NCI-H345 treated with DMSO at 0.1 percent for 48 hours (cell line): ENCODE results near the gene AK9.
A peak's percentile ranks its signal among the peaks of the same experiment; 100 is the strongest.
"Not testable (repeated sequence)": the region's sequence is repeated elsewhere in the genome, so short reads cannot be mapped to it uniquely, and the experiment has no call there.

Experiments used
- DNase-seq: peaks from one replicate; lab custom pipeline; 2025; ENCODE audit not compliant: unreplicated experiment; lab: John Stamatoyannopoulos, UW

Gene AK9

DNA sequence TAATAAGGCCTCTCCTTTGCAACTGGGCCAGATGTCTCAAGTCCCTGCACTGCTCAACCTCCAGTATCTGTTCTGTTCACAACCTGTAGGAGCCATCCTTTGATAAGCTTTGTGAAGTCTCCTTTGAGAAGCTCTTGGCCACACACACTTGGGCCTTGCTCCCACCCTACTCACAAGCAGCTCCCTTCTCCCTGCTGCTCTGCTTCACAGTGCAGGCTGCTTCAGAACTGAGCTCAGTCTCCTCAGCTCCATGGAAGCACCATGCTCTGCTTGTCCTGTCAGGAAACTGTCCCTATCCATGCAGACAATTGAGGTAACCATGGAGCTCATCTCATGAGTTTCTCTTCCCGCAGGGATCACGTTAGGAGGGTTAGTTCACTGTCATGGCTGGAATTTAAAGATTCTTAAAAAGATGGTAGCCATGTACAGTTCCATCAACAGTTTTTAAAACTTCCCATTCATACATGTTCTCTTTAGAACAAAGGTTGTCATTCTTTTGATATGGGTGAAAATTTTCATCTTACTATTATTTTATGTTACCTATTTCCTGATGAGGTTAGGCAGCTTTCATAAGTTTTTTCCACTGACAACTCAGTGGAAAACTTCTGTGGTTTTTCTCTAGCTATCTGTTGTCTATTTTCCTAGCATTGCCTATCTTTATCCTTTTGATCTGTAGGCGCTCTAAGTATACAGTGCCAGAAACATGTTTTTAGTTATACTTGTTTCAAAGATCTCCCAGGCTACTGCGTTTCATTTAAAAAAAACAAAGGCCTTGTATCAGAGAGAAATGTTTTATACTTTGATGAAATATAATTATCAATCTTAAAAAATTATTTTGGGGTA, 62.6 kb downstream of the AK9 start:
- DNase-seq, result no peak

DNA sequence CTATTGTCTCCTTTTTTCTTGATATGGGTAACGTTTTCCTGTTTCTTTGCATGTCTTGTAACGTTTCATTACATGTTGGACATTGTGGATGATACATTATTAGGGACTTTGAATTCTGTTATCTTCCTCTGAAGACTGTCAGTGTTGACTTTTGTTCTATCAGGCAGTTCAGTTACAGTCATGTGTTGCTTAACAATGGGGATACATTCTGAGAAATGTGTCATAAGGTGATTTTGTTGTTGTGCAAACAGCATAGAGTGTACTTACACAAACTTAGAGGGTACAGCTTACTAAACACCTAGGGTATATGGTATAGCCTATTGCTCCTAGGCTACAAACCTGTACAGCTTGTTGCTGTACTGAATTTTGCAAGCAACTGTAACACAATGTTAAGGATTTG, 64.7 kb downstream of the AK9 start:
- DNase-seq, result no peak

DNA sequence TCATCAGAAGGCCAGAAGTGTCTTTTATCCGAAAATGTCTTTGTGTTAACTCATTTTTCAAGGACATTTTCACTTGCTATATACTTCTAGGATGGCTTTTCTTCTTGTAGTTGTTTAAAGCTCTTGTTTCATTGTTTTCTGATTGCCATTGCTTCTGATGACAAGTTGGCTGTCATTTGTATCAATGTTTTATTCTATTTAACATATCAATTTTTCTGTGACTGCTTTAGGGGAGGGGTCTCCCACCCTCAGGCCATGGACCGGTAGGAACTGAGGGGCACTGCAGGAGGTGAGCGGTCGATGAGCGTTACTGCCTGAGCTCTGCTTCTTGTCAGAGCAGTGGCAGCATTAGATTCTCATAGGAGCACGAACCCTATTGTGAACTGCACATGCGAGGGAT, 65.8 kb downstream of the AK9 start:
- DNase-seq, result no peak

DNA sequence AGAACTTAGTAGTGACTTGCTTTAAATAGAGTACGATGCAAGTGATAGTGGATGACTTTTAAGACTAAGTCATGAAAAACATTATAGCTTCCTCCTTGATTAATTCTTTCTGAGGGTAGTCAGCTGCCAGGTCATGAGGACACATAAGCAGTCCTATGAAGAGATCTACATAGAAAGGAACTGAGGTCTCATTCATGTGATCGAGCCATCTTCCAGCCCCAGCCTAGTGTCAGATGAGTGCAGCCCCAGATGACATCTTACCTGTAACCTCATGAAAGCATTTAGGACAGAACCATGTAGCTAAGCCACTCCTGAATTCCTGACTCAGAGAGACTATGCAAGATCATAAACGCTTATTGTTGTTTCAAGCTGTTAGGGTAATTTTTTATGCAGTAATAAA, 67.7 kb downstream of the AK9 start:
- DNase-seq, result no peak

DNA sequence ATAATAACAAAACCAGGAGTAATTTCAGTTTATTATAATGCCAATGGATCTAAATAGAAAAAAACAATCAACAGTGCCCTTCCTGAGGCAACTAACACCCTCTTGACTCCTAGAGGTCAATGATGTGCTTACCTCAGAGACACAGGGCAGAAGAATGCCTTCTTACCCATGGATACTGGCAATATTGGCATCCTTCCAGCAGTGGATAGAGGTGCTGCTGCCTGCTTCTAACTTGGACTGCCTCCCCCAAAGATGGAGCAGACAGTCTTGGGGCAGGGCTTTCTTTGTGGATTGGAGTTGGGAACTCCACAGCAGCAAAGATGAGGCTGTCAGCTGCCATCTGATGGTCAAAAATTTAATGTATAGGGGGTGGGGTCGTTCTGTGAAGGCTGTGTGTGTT, 78.7 kb downstream of the AK9 start:
- DNase-seq, result no peak

DNA sequence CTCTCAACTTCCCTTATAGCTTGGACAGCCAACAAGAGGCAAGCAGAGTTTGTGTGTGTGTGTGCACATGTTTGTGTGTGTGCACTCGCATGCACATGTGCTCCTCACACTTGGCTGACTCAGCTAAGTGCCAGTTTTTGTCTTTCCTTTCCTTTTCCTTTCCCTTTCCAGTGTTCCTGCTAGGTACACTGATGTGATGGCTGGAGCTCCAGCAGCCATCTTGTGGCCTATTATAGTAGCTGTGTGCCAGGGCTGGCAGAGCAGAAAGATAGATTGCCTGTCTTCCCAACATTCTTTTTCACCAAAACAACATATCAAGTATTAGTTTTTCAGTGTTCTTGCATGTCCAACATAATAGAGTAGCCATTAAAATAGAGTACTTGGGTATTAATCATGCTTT, 79.5 kb downstream of the AK9 start:
- DNase-seq, result no peak

DNA sequence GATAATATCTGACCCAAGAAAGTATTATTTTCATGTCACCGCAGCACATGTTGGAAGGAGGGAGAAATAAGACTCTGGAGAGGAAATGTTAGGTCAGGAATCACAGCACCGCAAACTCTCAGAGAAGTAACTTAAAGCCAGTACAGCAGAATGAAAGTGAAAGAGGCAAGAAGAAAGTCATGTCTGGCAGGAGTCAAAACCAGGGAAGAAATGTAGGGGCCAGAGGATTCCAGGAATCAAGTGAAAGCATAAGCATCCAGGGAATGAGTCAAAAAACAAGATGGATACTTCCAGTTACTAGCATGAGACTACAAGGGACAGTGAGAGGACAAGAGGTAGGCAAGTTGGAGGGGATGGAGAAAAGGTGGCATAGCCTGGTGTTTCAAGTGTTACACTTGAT, 80.4 kb downstream of the AK9 start:
- DNase-seq, result no peak

DNA sequence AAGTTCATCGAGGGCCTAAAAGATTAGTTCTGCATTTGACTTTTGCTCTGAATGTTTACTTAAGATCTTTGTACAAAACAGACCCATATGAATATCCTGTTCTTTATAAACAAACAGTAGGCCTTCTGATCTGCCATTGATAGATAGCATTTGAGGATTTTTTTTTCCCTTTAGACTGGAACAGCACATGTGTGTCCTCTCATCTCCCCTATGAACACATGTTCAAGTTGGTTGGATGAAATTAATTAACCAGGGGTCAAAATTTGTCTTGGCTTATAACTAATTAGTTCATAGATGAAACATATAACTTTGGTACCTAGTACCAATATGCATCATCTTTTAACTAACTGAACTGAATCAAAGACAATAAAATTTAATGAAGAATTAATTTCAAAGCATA, 81.3 kb downstream of the AK9 start:
- no peak for DNase-seq

DNA sequence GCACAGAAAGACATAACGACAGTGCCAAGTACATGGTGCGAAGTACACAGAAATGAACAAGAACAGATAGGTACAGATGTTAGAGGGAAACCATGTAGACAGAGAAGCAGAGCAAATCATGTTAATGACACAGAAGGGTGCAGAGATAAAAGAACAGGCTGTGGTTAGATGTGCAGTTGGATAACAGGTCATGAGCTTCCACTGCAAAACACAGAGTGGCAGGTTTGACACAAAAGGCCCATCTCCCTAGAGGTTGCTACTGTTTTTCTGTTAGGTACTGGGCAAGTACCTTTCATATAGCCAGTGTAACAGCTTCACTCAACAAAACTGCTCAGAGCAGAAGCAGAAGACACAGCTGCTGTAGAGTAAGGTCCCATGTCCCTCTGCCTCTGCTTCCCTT, 84.6 kb downstream of the AK9 start:
- no peak for DNase-seq

DNA sequence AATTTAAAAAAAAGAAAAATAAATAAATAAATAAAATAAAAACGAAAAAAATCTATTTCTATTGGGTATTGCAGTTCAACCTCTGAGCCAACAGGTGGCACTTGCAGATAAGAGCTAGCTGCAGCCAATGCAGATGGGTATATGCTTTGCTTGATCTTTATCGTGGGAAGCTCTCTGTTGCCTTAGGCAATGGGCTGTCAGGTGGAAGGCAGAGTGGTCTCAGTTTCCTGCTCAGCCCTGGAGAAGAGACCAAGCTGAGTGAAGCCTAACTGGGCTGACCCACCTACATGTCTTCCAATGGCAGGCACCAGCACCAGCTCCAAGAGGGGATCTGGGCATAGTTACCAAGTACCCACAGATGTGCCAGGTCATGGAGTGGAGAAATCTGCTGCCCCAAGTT, 95.0 kb downstream of the AK9 start:
- DNase-seq, result no peak

DNA sequence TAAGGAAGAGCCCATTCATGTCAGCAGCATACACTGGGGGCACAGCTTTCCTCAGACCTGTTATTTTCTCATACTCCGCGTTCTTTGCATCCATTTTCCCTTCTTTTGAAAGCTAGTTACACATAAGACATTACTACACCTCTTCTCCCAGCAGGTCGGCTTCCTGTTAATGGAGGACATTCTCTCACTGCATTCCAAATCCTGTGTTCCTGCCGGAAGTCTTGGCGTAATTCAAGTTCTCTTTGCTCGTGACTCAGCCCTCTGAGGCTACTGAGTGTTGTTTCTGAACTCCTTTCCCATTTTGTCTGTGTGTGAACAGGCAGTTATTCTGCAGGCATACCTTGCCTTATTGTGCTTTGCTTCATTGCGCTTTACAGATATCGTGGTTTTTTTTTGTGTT, 110.5 kb downstream of the AK9 start:
- DNase-seq, result no peak

DNA sequence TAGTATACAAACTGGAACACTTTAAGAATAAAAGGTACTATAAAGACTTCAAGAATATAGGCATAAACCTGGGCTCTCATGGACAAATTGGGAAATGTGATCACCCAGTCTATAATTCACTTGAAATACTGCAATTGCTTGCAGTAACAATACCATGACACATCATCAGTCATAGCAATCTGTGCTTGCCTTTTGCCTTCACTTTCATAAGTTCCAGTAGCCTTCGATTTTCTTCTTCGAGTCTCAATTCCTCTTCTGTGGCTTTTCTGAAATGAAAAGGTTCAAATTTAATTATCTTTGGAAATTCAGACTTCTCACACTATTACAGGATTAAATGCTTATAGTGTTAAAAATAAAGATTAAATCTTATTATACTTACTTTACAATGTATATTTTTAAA, 111.6 kb downstream of the AK9 start:
- no peak for DNase-seq

DNA sequence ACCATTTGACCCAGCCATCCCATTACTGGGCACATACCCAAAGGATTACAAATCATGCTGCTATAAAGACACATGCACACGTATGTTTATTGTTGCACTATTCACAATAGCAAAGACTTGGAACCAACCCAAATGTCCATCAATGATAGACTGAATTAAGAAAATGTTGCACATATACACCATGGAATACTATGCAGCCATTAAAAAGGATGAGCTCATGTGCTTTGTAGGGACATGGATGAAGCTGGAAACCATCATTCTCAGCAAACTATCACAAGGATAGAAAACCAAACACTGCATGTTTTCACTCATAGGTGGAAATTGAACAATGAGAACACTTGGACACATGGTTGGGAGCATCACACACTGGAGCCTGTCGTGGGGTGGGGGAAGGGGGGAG, 121.1 kb downstream of the AK9 start:
- not testable (repeated sequence) for DNase-seq

DNA sequence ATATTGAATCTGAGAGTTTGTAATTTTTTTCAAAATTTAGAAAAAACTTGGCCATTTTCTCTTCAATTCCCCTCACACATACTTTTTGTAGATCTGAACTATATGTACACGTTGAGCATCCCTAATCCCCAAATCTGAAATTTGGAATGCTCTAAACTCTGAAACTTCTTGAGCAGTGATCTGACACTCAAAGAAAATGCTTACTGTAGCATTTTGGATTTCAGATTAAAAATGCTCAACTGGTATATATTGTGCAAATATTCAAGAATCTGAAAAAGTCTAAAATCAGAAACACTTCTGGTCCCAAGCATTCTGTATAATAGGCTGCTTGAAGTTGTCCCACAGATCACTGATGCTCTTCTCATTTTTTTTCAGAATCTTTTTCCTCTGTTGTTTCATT, 129.2 kb downstream of the AK9 start:
- no peak for DNase-seq

DNA sequence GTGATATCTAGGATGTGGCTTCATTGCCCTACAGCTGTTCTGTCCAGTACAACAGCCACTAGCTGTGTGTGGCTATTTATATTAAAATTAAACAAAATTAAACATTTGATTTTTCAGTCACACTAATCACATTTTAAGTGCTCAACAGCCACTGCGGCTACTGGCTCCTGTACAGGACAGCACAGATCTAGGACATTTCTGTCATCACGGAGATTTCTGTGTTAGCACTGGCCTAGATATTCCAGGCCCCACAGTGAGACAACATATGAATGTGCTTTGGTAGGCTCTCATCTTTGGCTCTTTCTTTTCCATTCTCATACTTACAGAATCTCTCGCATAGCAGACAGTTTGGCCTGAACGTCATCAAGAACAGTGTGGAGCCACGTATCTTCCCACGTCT, 159.6 kb downstream of the AK9 start:
- no peak for DNase-seq

DNA sequence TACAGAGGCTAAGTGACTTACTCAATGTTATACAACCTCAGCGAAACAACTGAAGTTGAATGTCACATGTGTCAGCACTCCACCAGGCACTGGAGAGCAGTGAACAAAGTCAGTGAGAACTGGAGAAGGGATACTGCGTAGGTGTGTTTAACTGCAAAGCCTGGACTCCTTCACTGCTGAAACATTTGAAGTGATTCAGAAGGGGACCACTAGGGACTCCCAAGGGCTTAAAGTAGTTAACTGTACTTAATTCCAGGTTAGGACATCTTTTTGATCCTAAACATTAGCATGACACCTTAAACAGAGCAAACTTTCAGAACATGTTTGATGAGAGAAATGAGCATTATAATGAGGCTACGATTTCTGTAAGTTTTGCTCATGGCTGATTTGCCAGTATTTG, 163.0 kb downstream of the AK9 start:
- DNase-seq, result no peak

DNA sequence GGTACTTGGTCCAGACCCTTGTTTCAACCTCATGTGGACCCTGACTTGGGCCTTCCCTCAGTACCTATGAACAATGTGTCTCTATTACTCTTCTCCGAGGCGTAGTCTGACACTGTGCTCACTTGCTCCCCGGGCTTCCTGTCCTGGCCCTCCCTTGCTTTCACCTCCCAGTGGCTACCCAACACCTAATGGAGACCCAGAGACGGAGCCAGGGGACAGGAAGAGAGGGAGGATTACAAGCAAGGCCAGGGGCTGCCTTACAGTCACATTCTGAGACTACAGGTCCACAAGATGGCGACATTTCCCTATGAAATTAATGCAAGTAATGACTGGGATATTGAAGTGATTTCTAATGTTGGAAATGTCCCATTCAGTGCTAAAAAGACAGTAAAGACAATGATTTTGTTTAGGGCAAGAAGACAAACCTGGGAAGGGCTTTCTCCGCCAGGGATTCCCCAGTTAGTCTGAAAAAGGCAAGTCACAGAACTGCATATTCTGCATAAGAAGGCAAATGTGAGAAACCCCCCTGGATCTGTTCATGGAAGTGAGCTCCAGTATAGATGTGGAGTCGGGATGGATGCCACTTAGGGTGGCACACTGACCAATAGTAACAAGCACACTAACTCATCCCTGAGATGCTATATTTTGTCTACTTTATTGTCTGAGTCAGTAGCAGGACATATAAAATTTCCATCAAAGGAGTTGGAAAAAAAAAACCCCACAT, 163.9 kb downstream of the AK9 start:
- DNase-seq, result peak; percentile 73

DNA sequence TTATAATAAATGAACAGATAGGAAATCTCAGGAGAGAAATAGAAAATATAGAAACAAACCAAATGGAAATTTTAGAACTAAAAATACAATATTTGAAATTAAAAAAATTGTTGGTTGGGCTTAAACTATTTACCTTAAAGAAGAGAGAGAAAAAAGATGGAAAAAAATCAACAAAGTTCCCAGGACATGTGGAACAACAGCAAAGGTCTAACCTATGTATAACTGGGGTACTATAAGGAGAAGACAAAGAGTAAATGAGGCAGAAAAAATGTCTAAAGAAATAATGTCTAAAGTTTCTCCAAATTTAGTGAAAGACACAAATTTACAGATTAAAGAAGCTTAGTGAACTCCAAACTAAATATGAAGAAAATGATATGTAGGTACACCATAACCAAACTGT, 166.9 kb downstream of the AK9 start:
- no peak for DNase-seq

DNA sequence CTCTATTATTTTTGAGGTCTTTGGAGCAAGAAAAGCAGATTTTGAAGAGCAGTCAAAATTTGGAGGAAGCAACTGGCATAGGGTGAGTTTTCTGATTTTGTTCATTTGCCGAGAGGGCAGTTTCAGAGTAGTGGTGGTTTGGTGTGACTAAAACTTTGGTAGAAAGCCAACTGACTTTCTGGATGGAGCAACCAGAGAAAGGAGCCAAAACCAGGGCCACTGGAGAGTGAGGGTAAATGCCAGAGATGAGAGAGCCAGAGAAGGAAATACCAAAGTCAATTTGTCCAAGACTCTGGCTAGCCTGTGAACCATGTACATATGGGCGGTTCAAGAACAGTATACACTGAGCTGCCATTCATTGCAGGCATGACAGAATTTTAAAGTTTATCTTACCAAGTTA, 167.5 kb downstream of the AK9 start:
- DNase-seq, result no peak

DNA sequence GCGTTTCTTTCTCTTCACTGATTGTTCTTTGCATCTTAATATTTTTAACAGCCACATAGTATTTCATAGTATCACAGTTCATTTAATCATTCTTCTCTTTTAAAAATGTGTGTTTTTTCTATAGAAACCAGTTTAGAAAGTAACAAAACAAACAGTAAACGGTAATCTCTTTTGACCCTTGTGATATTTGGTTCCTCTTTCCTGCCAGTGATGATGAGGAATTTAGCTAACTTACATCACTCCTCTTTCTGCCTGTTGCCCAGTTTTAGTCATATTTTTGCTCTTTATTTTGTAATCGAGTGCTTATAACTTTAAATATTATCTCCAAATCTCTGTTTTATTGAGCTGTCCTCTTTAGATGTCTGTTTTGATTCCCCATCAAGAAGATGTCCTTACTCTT, 169.9 kb downstream of the AK9 start:
- no peak for DNase-seq

DNA sequence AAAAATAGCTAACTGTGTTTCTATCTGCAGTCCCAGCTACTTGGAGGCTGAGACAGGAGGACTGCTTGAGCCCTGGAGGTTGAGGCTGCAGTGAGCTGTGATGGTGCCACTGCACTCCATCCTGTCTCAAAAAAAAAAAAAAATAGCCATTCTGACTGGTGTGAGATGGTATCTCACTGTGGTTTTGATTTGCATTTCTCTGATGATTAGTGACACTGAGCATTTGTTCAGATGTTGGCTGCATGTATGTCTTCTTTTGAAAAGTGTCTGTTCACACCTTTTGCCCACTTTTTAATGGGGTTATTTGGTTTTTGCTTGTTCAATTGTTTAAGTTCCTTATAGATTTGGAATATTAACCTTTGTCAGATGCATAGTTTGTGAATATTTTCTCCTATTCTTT, 171.4 kb downstream of the AK9 start:
- not testable (repeated sequence) for DNase-seq

DNA sequence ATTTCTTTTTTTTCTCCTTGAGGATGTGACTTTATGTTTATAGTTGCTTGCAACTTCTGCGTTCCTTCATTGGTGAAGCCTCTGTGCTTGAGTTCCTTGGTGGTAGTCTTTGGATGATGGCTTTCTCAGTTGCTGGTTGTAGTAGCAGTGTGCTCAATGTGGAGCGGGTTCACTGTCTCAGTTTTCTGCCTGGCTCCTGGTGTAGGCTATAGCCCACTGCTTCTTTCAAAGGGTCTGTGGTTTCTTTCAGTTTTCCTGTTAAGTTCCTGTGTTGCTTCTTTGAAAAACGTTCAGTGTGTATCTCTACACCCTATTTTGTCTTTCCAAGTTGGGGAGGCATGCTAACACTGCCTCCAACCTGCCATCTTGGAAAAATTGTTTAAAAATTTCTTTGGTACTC, 174.1 kb downstream of the AK9 start:
- DNase-seq, result no peak
